ENCODE data around the gene CREB3.

Gene CREB3

GRCh38 chr9:35766997-35767396 lies 34.5 kb downstream of the CREB3 start:
- TF ChIP-seq, protein P1, sequence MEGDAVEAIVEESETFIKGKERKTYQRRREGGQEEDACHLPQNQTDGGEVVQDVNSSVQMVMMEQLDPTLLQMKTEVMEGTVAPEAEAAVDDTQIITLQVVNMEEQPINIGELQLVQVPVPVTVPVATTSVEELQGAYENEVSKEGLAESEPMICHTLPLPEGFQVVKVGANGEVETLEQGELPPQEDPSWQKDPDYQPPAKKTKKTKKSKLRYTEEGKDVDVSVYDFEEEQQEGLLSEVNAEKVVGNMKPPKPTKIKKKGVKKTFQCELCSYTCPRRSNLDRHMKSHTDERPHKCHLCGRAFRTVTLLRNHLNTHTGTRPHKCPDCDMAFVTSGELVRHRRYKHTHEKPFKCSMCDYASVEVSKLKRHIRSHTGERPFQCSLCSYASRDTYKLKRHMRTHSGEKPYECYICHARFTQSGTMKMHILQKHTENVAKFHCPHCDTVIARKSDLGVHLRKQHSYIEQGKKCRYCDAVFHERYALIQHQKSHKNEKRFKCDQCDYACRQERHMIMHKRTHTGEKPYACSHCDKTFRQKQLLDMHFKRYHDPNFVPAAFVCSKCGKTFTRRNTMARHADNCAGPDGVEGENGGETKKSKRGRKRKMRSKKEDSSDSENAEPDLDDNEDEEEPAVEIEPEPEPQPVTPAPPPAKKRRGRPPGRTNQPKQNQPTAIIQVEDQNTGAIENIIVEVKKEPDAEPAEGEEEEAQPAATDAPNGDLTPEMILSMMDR (IDR thresholded peaks at IDR 0.05; ENCODE audit: low read depth, low read length): no peak
- no peak overlapping the region for H3K4me3 ChIP-seq (ENCODE audit: low read depth, low read length)

GRCh38 chr9:35767458-35767857 lies 35.0 kb downstream of the CREB3 start:
- H3K4me3 ChIP-seq (ENCODE audit: low read depth, low read length): no peak overlapping the region
- TF ChIP-seq, protein P1 (IDR thresholded peaks at IDR 0.05; ENCODE audit: low read depth, low read length): no peak

DNA sequence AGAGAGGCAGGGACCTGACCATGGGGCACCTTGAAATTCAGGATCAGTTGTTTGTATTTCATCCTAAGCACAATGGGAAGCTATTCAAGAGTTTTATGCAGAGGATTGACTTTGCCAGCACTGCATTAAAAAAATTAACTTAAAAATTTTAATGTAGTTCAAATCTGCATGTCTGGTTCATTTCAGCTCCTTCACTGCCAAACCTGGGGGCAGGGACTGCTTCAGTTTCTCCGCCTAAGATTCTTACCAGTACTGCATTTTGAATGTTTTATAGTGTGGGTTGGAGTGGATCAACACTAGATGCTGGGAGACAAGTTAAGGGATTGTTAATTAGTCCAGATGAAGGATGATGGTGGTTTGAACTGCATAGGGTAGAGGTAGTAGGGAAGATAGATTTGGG lies 37.3 kb downstream of the CREB3 start:
- TF ChIP-seq, protein P1 (IDR thresholded peaks at IDR 0.05; ENCODE audit: low read depth, low read length): no peak
- H3K4me3 ChIP-seq (ENCODE audit: low read depth, low read length): no peak overlapping the region

DNA sequence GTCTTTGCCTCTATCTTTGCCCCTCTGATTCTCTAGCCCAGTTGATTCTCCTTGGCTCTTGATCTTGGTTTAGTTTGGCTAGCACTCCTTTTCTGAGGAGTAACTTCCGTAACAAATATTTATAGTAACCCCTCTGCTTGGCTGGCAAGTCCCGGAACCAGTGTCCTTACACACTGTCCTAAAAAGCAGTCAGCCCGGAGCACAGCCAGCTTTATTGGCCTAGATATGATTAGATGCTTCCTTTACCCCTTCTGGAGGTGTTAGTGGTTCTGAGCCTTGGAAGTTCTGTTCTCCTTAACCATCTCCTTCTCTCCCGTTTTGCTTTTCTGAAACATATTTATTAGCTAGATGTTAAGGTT lies 38.6 kb downstream of the CREB3 start:
- no peak overlapping the region for H3K4me3 ChIP-seq (ENCODE audit: low read depth, low read length)
- TF ChIP-seq, protein P1 (IDR thresholded peaks at IDR 0.05; ENCODE audit: low read depth, low read length): no peak

GRCh38 chr9:35771534-35771933 lies 39.1 kb downstream of the CREB3 start:
- TF ChIP-seq, protein P1 (IDR thresholded peaks at IDR 0.05; ENCODE audit: low read depth, low read length): no peak
- H3K4me3 ChIP-seq (ENCODE audit: low read depth, low read length): no peak overlapping the region

- no peak overlapping the region for H3K4me3 ChIP-seq (ENCODE audit: low read depth, low read length)
- TF ChIP-seq, protein P1 (IDR thresholded peaks at IDR 0.05; ENCODE audit: low read depth, low read length): no peak
Measured at GRCh38 chr9:35771943-35772342, 39.5 kb downstream of the CREB3 start.

- no peak overlapping the region for H3K4me3 ChIP-seq (ENCODE audit: low read depth, low read length)
- TF ChIP-seq, protein P1 (IDR thresholded peaks at IDR 0.05; ENCODE audit: low read depth, low read length): no peak
Measured at GRCh38 chr9:35774907-35775635, 42.6 kb downstream of the CREB3 start.
